Measurements from ENCODE around the gene PITPNM3. TPM values are rescaled to one million over a fixed set of nuclear protein-coding genes. Genes with fewer than 3 reads are reported as not detected.
A peak's percentile ranks its signal among the peaks of the same experiment; 100 is the strongest.

The PITPNM3 gene
- total and polyA plus RNA-seq, 2 of the 13 experiments (the other 11 are each of a cell fraction or from before 2014, with no cell fraction given): 0.13 to 0.29 TPM

DNA sequence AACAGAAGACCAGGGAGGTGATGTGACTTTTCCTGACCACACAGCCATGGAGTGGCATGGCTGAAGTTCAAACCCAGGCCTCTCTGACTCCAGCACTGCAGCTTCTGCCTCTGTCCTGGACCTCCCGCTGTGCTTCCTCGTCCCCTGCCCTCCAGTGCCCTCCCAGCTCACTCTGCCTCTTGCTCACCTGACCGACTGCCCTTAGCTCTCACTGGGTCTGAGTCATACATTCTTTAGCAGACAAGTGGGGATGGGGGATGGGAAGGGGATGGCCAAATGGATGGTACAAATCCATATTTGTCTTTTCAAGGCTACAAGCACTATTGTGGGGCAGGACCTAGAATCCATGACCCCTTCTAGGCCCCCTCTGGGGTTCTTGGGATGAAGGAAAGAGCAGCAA lies 33.0 kb downstream of the PITPNM3 start:
- no peaks in the 10 kb centered on the region for H3K36me3 ChIP-seq (replicated peaks in 1 of 2; ENCODE audit: control insufficient read depth in 1 of 2, insufficient read depth in 2 of 2, low read length in 2 of 2)

More for the DNA sequence above, 33.0 kb downstream of the PITPNM3 start:
- in situ Hi-C loops (cut with HindIII; ENCODE audit: extremely low pct_ligation_motif_present, low pct_unique_long_range_greater_than_20kb) (no loop called here), intact Hi-C loops (cut with micrococcal nuclease; ENCODE audit: unreplicated experiment) (no loop called here)
- Histone ChIP-seq H3K4me3 (replicated peaks in 1 of 3; ENCODE audit: insufficient read depth in 1 of 3, low read depth in 2 of 3, low read length in 3 of 3) (no peak overlapping the region), H3K4me1 (ENCODE audit: insufficient read depth, low read length) (peaks cover 12% of the 10 kb centered on the region), H3K27me3 (ENCODE audit: control insufficient read depth in 1 of 2, insufficient read depth in 2 of 2, low read length in 2 of 2) (no peaks in the 10 kb centered on the region), H3K27ac (ENCODE audit: extremely low read length, insufficient read depth, low read length) (no peak overlapping the region), H3K4me2 (ENCODE audit: low read depth, low read length) (no peak overlapping the region; the same call in 1 of the 2 replicates), H4K20me1 (ENCODE audit: insufficient read depth, low read length) (no peaks in the 10 kb centered on the region), H2AFZ (ENCODE audit: low read length) (no peak overlapping the region), H3K79me2 (ENCODE audit: insufficient read depth, low read length) (no peaks in the 10 kb centered on the region), H3K9ac (ENCODE audit: insufficient read depth, low read depth, low read length) (no peak overlapping the region), H3K9me3 (ENCODE audit: low read length) (no peaks in the 10 kb centered on the region)
- ChIA-PET POLR2A (no interaction called here), CTCF (ENCODE audit: low intra/inter-chr PET ratio, low total read pairs) (no interaction called here)
- DNase-seq (ENCODE audit: low spot score) (peak; percentile 69), FAIRE-seq (no peak), ATAC-seq (peak; percentile 74)
- TF ChIP-seq, protein P1, sequence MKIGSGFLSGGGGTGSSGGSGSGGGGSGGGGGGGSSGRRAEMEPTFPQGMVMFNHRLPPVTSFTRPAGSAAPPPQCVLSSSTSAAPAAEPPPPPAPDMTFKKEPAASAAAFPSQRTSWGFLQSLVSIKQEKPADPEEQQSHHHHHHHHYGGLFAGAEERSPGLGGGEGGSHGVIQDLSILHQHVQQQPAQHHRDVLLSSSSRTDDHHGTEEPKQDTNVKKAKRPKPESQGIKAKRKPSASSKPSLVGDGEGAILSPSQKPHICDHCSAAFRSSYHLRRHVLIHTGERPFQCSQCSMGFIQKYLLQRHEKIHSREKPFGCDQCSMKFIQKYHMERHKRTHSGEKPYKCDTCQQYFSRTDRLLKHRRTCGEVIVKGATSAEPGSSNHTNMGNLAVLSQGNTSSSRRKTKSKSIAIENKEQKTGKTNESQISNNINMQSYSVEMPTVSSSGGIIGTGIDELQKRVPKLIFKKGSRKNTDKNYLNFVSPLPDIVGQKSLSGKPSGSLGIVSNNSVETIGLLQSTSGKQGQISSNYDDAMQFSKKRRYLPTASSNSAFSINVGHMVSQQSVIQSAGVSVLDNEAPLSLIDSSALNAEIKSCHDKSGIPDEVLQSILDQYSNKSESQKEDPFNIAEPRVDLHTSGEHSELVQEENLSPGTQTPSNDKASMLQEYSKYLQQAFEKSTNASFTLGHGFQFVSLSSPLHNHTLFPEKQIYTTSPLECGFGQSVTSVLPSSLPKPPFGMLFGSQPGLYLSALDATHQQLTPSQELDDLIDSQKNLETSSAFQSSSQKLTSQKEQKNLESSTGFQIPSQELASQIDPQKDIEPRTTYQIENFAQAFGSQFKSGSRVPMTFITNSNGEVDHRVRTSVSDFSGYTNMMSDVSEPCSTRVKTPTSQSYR (CRISPR knock-in tag; IDR thresholded peaks at IDR 0.05; ENCODE audit: borderline replicate concordance): peak; percentile 75; the same call in 1 of the 2 replicates
- peak; percentile 14; the same call in 1 of the 2 replicates for TF ChIP-seq JUNB (CRISPR knock-in tag; IDR thresholded peaks at IDR 0.05; ENCODE audit: borderline replicate concordance)
- 0 out of 2 replicates have a peak, but pooled peaks have one; percentile 40 for TF ChIP-seq JUN (CRISPR knock-in tag; IDR thresholded peaks at IDR 0.05)
- peak; percentile 67; the same call in 1 of the 2 replicates for TF ChIP-seq BHLHE40 (IDR thresholded peaks at IDR 0.05; ENCODE audit: low read length)
- peak; percentile 91 for TF ChIP-seq FOSL2 (CRISPR knock-in tag; IDR thresholded peaks at IDR 0.05)
- TF ChIP-seq JUND (CRISPR knock-in tag; IDR thresholded peaks at IDR 0.05): peak; percentile 72; the same call in 1 of the 2 replicates
- TF ChIP-seq SAP130 (CRISPR knock-in tag; IDR thresholded peaks at IDR 0.05; ENCODE audit: low read depth): 0 out of 2 replicates have a peak, but pooled peaks have one; percentile 14
- no peak for TF ChIP-seq ZNF432 (CRISPR knock-in tag; IDR thresholded peaks at IDR 0.05; ENCODE audit: borderline replicate concordance)
- no peak for TF ChIP-seq FOXA1 (IDR thresholded peaks at IDR 0.05)
- no peak for TF ChIP-seq FOXA1 (CRISPR knock-in tag; IDR thresholded peaks at IDR 0.05)
- TF ChIP-seq, protein P2, sequence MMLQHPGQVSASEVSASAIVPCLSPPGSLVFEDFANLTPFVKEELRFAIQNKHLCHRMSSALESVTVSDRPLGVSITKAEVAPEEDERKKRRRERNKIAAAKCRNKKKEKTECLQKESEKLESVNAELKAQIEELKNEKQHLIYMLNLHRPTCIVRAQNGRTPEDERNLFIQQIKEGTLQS (CRISPR knock-in tag; IDR thresholded peaks at IDR 0.05): peak; percentile 34; the same call in 1 of the 2 replicates
- TF ChIP-seq, protein P3, sequence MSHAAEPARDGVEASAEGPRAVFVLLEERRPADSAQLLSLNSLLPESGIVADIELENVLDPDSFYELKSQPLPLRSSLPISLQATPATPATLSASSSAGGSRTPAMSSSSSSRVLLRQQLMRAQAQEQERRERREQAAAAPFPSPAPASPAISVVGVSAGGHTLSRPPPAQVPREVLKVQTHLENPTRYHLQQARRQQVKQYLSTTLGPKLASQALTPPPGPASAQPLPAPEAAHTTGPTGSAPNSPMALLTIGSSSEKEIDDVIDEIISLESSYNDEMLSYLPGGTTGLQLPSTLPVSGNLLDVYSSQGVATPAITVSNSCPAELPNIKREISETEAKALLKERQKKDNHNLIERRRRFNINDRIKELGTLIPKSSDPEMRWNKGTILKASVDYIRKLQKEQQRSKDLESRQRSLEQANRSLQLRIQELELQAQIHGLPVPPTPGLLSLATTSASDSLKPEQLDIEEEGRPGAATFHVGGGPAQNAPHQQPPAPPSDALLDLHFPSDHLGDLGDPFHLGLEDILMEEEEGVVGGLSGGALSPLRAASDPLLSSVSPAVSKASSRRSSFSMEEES (CRISPR knock-in tag; IDR thresholded peaks at IDR 0.05): 0 out of 2 replicates have a peak, but pooled peaks have one; percentile 19
- TF ChIP-seq, protein P4, sequence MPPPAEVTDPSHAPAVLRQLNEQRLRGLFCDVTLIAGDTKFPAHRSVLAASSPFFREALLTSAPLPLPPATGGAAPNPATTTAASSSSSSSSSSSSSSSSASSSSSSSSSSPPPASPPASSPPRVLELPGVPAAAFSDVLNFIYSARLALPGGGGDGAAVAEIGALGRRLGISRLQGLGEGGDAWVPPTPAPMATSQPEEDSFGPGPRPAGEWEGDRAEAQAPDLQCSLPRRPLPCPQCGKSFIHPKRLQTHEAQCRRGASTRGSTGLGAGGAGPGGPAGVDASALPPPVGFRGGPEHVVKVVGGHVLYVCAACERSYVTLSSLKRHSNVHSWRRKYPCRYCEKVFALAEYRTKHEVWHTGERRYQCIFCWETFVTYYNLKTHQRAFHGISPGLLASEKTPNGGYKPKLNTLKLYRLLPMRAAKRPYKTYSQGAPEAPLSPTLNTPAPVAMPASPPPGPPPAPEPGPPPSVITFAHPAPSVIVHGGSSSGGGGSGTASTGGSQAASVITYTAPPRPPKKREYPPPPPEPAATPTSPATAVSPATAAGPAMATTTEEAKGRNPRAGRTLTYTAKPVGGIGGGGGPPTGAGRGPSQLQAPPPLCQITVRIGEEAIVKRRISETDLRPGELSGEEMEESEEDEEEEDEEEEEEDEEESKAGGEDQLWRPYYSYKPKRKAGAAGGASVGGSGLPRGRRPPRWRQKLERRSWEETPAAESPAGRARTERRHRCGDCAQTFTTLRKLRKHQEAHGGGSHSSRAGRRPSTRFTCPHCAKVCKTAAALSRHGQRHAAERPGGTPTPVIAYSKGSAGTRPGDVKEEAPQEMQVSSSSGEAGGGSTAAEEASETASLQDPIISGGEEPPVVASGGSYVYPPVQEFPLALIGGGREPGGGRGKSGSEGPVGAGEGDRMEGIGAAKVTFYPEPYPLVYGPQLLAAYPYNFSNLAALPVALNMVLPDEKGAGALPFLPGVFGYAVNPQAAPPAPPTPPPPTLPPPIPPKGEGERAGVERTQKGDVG (CRISPR knock-in tag; IDR thresholded peaks at IDR 0.05; ENCODE audit: borderline replicate concordance): no peak
- TF ChIP-seq SCMH1 (CRISPR knock-in tag; IDR thresholded peaks at IDR 0.05; ENCODE audit: borderline replicate concordance): no peak
- TF ChIP-seq TEAD3 (CRISPR knock-in tag; optimal IDR thresholded peaks at IDR 0.05; ENCODE audit: borderline replicate concordance): peak; percentile 42
- no TSS peak for BruUV-seq (replicated peaks)
- WGBS (ENCODE audit: low lambda C conversion rate): 5% methylated on average over 3 of the region's 3 CpGs

All from HepG2 (cell line).